K562 (cell line): Measurements from ENCODE around the gene ADORA1. TPM values are rescaled to one million over a fixed set of nuclear protein-coding genes. Genes with fewer than 3 reads are reported as not detected.
A peak's percentile ranks its signal among the peaks of the same experiment; 100 is the strongest.

ENCODE experiments used
- ATAC-seq: fragments of 200-7000 bp; cut with Tn5 transposase; 3 replicates; pipeline ENCODE4 v1.9.1; 2020; ENCODE audit warnings: moderate library complexity
- BruUV-seq: library from RNA; stranded (reverse); fragments of 400-500 nt; replicated peaks from 2 replicates; lab custom pipeline; 2021; lab: Mats Ljungman, UMichigan
- CTCF ChIA-PET: fragments of 300-600 bp; formaldehyde crosslinking; extraction: SDS; loops from one replicate; lab custom pipeline; 2021; ENCODE audit warnings: low intra/inter-chr PET ratio; lab: Yijun Ruan, JAX
- POLR2A ChIA-PET: fragments of 300-600, 350-650 bp; sonication (Branson Sonifier 250); formaldehyde crosslinking; extraction: SDS; loops from one replicate; lab custom pipeline; 2021; ENCODE audit warnings: antibody characterized with exemption, inconsistent platforms; lab: Yijun Ruan, JAX
- DNase-seq, 4 experiments: peaks; one replicate each; pipeline versions ENCODE4 v3.0.0 to v3.0.0-alpha.2; 2011 to 2018; ENCODE audit warnings: low spot score in 3 of 4, mixed read lengths in 3 of 4; ENCODE audit errors: extremely low read depth in 1 of 4
- FAIRE-seq: peaks from 2 replicates; lab custom pipeline; 2011; peaks lifted over from hg19 to GRCh38; lab: Jason Lieb, UNC
- H2AFZ ChIP-seq: 2 replicates; pipeline ENCODE4 v1.6.0; 2011; ENCODE audit warnings: low read depth, low read length, control low read depth, inconsistent platforms
- H3K27ac ChIP-seq: fragments of 200-600 bp; 3 replicates; pipeline ENCODE4 v1.8.0; 2011; ENCODE audit warnings: low read depth, mild to moderate bottlenecking, control low read depth, inconsistent platforms, low read length, moderate library complexity, mixed read lengths; ENCODE audit errors: extremely low read depth
- H3K27me3 ChIP-seq, 2 experiments: fragments of 300-600 bp in 1 of 2; 2 replicates in 1 of 2; 3 replicates in 1 of 2; pipeline versions ENCODE4 v1.6.0 to v1.8.0; 2011; ENCODE audit warnings: inconsistent platforms in 2 of 2, low read length in 2 of 2, mild to moderate bottlenecking in 1 of 2, mixed read lengths in 1 of 2, moderate library complexity in 1 of 2; ENCODE audit not compliant: control insufficient read depth in 2 of 2, insufficient read depth in 2 of 2
- H3K36me3 ChIP-seq: fragments of 300-600 bp; 3 replicates; pipeline ENCODE4 v1.8.0; 2011; ENCODE audit warnings: mild to moderate bottlenecking, low read length, inconsistent platforms; ENCODE audit not compliant: control insufficient read depth, insufficient read depth
- H3K4me1 ChIP-seq, 2 experiments: fragments of 200-600 bp in 1 of 2; replicated peaks in 1 of 2; 2 replicates in 1 of 2; 3 replicates in 1 of 2; pipeline versions ENCODE4 v1.5.1 to v1.8.0; 2011; ENCODE audit warnings: inconsistent platforms in 2 of 2, low read length in 2 of 2, mild to moderate bottlenecking in 1 of 2, mixed read lengths in 1 of 2, moderate library complexity in 1 of 2; ENCODE audit not compliant: control insufficient read depth in 2 of 2, insufficient read depth in 2 of 2
- H3K4me2 ChIP-seq: 2 replicates; pipeline ENCODE4 v1.6.1; 2011; ENCODE audit warnings: low read length, control low read depth, inconsistent platforms, mixed read lengths; ENCODE audit not compliant: insufficient read depth
- H3K4me3 ChIP-seq: fragments of 200-600 bp; sonication (generic), shearing (Covaris generic); 2 replicates; pipeline ENCODE4 v1.5.1; 2016; ENCODE audit warnings: control low read depth, inconsistent platforms
- H3K79me2 ChIP-seq: fragments of 200-600 bp; 3 replicates; pipeline ENCODE4 v1.8.0; 2011; ENCODE audit warnings: low read length, inconsistent platforms; ENCODE audit not compliant: control insufficient read depth, insufficient read depth
- H3K9ac ChIP-seq, 2 experiments: 2 replicates each; pipeline versions ENCODE4 v1.6.0 to v1.6.1; 2011; ENCODE audit warnings: low read depth in 2 of 2, low read length in 2 of 2, control low read depth in 1 of 2, inconsistent platforms in 1 of 2, mild to moderate bottlenecking in 1 of 2, mixed read lengths in 1 of 2; ENCODE audit not compliant: insufficient read depth in 1 of 2
- H3K9me1 ChIP-seq: one replicate; pipeline ENCODE4 v1.6.0; 2011; ENCODE audit warnings: inconsistent platforms, mild to moderate bottlenecking, low read length, moderate library complexity; ENCODE audit not compliant: control insufficient read depth, insufficient read depth
- H3K9me3 ChIP-seq: replicated peaks from 2 replicates; pipeline ENCODE4 v1.5.1; 2011; ENCODE audit warnings: low read depth, low read length, inconsistent platforms; ENCODE audit not compliant: control insufficient read depth, insufficient read depth
- H4K20me1 ChIP-seq: replicated peaks from 2 replicates; pipeline ENCODE4 v1.6.1; 2011; ENCODE audit warnings: low read length, inconsistent platforms, mixed read lengths; ENCODE audit not compliant: control insufficient read depth, insufficient read depth
- BCOR ChIP-seq: fragments of 450-650 bp; IDR thresholded peaks from 2 replicates; pipeline ENCODE4 v1.6.1; 2016
- CBX3 ChIP-seq, 2 experiments: IDR thresholded peaks; 1 replicate in 1 of 2; 2 replicates in 1 of 2; pipeline ENCODE4 v1.6.1; 2012; ENCODE audit warnings: inconsistent platforms in 2 of 2, low read length in 2 of 2, borderline replicate concordance in 1 of 2, control low read depth in 1 of 2
- CEBPG ChIP-seq, 3 experiments: fragments of 200-800 bp in 1 of 3; sonication (Bioruptor generic) in 1 of 3; sonication (generic) in 1 of 3; formaldehyde crosslinking in 1 of 3; IDR thresholded peaks in 2 of 3; conservative IDR thresholded peaks in 1 of 3; 2 replicates each; pipeline versions ENCODE4 v1.6.1 to v1.8.0; 2016 to 2022; ENCODE audit warnings: missing compliant biosample characterization in 2 of 3, missing genetic modification characterization in 2 of 3, mild to moderate bottlenecking in 1 of 3, missing genetic modification reagents in 1 of 3
- DACH1 ChIP-seq: fragments of 450-650 bp; IDR thresholded peaks from 2 replicates; pipeline ENCODE4 v1.6.1; 2018; ENCODE audit not compliant: partially characterized antibody
- FOXK2 ChIP-seq, 2 experiments: fragments of 450-650 bp; IDR thresholded peaks in 1 of 2; conservative IDR thresholded peaks in 1 of 2; 2 replicates each; pipeline ENCODE4 v1.6.1; 2016; ENCODE audit warnings: low read depth in 2 of 2, mild to moderate bottlenecking in 1 of 2
- HDAC8 ChIP-seq: fragments of 450-650 bp; IDR thresholded peaks from 2 replicates; pipeline ENCODE4 v1.6.1; 2016; ENCODE audit warnings: mild to moderate bottlenecking, missing genetic modification characterization, moderate library complexity, missing compliant biosample characterization
- KDM5B ChIP-seq: fragments of 200-600 bp; sonication (generic); IDR thresholded peaks from 2 replicates; pipeline ENCODE4 v1.6.1; 2012; ENCODE audit warnings: low read depth, mild to moderate bottlenecking, moderate library complexity, low read length, control low read depth, inconsistent platforms; ENCODE audit not compliant: insufficient replicate concordance
- KLF10 ChIP-seq: fragments of 250-450 bp; sonication (Bioruptor Pico); IDR thresholded peaks from 2 replicates; pipeline ENCODE4 v1.6.1; 2021; ENCODE audit warnings: matching md5 sums
- NCOA6 ChIP-seq: fragments of 450-650 bp; IDR thresholded peaks from 2 replicates; pipeline ENCODE4 v1.6.1; 2017; ENCODE audit warnings: mild to moderate bottlenecking
- PCBP1 ChIP-seq: fragments of 200-400 bp; formaldehyde crosslinking; IDR thresholded peaks from 2 replicates; pipeline ENCODE4 v1.6.1; 2018; ENCODE audit warnings: mild to moderate bottlenecking, low read depth, low read length; ENCODE audit not compliant: poor library complexity, severe bottlenecking
- POLR2H ChIP-seq: IDR thresholded peaks from 2 replicates; pipeline ENCODE4 v1.6.1; 2016; ENCODE audit warnings: missing genetic modification characterization, low read depth, mild to moderate bottlenecking, control low read depth, missing compliant biosample characterization, moderate library complexity
- SETDB1 ChIP-seq: IDR thresholded peaks from one replicate; pipeline ENCODE4 v1.6.1; 2012; ENCODE audit warnings: low read length, control low read depth, inconsistent platforms
- TRIM24 ChIP-seq, 2 experiments: fragments of 450-650 bp; IDR thresholded peaks; 2 replicates each; pipeline ENCODE4 v1.6.1; 2016
- TRIM28 ChIP-seq: fragments of 450-650 bp; IDR thresholded peaks from 2 replicates; pipeline ENCODE4 v1.6.1; 2017
- ZNF224 ChIP-seq: sonication (generic); formaldehyde crosslinking; IDR thresholded peaks from 2 replicates; pipeline ENCODE4 v1.8.0; 2022; ENCODE audit warnings: mild to moderate bottlenecking, missing genetic modification reagents
- ZNF583 ChIP-seq: fragments of 250-450 bp; sonication (Bioruptor Pico); IDR thresholded peaks from 2 replicates; pipeline ENCODE4 v1.4.0; 2020
- ZNF785 ChIP-seq: fragments of 250-450 bp; sonication (Bioruptor Pico); IDR thresholded peaks from 2 replicates; pipeline ENCODE4 v1.4.0; 2020; ENCODE audit warnings: mild to moderate bottlenecking
- WGBS: fragments of 100-300 bp; shearing (Covaris generic); methylation state at CpG from one replicate; pipeline ENCODE4 v1.1.6; 2016; ENCODE audit warnings: low coverage, mixed read lengths; ENCODE audit not compliant: insufficient coverage; ENCODE audit errors: missing lambda C conversion rate; 5-methylcytosine and 5-hydroxymethylcytosine counted together
- in situ Hi-C: fragments of 300-500 bp; cut with MboI; formaldehyde crosslinking; loops from 4 replicates; pipeline ENCODE4 v1.15.0; 2018; ENCODE audit warnings: inconsistent platforms, mixed read lengths
- intact Hi-C: fragments of 100-400 bp; cut with micrococcal nuclease; formaldehyde crosslinking; loops from 2 replicates; pipeline ENCODE4 v1.14.2; 2022
- polyA plus RNA-seq, 8 experiments: library from polyadenylated mRNA; depleted of rRNA in 4 of 8; stranded (reverse) in 5 of 8; unstranded in 3 of 8; fragments of >200 nt; fragmentation: Nextera tagmentation in 2 of 8; fragmentation: Illumina TruSeq in 1 of 8; extraction: Ambion mirVana in 2 of 8; extraction: Trizol in 1 of 8; gene quantifications; 2 replicates each; pipeline versions ENCODE4 v1.2.1 to v1.2.3, GENCODE V29; 2011 to 2014; ENCODE audit warnings: inconsistent platforms in 1 of 8, missing spikeins in 1 of 8
- total RNA-seq, 7 experiments: library from RNA; depleted of rRNA in 6 of 7; stranded (reverse); fragments of >200 nt in 6 of 7; fragmentation: Illumina TruSeq in 2 of 7; extraction: Trizol in 2 of 7; gene quantifications; 2 replicates each; pipeline versions ENCODE4 v1.2.1 to v1.2.3, GENCODE V29; 2011 to 2021; ENCODE audit warnings: low replicate concordance in 1 of 7
- TF ChIP-seq, protein P1 (sequence below): fragments of 250-450 bp; sonication (Bioruptor Pico); IDR thresholded peaks from 2 replicates; pipeline ENCODE4 v1.5.0; 2021
- TF ChIP-seq, protein P2 (sequence below): fragments of 450-650 bp; conservative IDR thresholded peaks from 2 replicates; pipeline ENCODE4 v1.6.1; 2016; ENCODE audit warnings: missing genetic modification characterization, low read depth, mild to moderate bottlenecking, missing compliant biosample characterization, moderate library complexity
- TF ChIP-seq, protein P3 (sequence below): fragments of 150-350 bp; conservative IDR thresholded peaks from 2 replicates; pipeline ENCODE4 v1.6.1; 2014; ENCODE audit warnings: low read length

Gene ADORA1
- total and polyA plus RNA-seq, 9 of the 15 experiments (the other 6 are each of a cell fraction or from before 2014, with no cell fraction given) = not detected

DNA sequence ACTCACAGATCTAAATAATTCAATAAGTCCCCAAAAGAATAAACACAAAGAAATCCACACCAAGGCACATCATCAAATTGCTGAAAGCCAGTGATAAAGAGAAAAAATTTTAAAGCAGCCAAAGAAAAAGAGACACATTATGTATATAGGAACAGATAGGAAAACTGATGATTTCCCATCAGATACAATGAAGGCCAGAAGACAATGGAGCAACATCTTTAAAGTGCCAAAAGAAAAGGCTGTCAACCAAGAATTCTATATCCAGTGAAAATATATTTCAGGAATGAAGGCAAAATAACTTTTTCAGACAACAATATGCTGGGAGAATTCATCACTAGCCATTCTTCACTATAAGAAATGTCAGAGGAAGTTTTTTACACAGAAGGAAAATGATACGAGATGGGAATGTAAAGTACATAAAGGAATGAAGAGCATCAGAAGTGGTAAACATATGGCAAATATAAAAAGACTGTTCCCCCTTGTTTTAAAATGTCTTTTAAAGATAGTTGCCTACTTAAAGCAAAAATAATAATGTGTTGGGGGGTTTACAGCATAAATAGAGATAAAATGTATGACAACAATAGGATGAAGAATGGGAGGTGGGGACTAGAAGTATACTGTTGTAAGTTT is 32.4 kb upstream of the ADORA1 start:
- Histone ChIP-seq H2AFZ (no peak overlapping the region), H3K79me2 (no peaks in the 10 kb centered on the region), H4K20me1 (no peaks in the 10 kb centered on the region), H3K9me1 (no peaks in the 10 kb centered on the region), H3K27me3 (peaks cover 6 to 16% of the 10 kb centered on the region in 2 experiments; a peak in 4 of 5 replicates), H3K27ac (no peak overlapping the region), H3K4me3 (no peak overlapping the region), H3K36me3 (no peaks in the 10 kb centered on the region), H3K9me3 (no peaks in the 10 kb centered on the region), H3K9ac (no peak overlapping the region), H3K4me1 (no peaks in the 10 kb centered on the region), H3K4me2 (no peak overlapping the region)
- ChIA-PET POLR2A (interaction anchor here (0.7 kb wide), 1 partner anchor 127 kb away, joined by 3 read pairs; no protein-coding TSS in a partner anchor), CTCF (no interaction called here)
- in situ Hi-C loops (no loop called here), intact Hi-C loops (no loop called here)
- DNase-seq (no peak), FAIRE-seq (no peak), ATAC-seq (no peak)
- WGBS = 0% methylated on average over 1 of the region's 1 CpG
- no TSS peak for BruUV-seq
- TF ChIP-seq KLF10 = no peak
- TF ChIP-seq SETDB1 = no peak
- no peak for TF ChIP-seq ZNF583 (CRISPR knock-in tag)
- TF ChIP-seq, protein P1, sequence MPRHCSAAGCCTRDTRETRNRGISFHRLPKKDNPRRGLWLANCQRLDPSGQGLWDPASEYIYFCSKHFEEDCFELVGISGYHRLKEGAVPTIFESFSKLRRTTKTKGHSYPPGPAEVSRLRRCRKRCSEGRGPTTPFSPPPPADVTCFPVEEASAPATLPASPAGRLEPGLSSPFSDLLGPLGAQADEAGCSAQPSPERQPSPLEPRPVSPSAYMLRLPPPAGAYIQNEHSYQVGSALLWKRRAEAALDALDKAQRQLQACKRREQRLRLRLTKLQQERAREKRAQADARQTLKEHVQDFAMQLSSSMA = no peak
- peak; percentile 96 for TF ChIP-seq TRIM28
- TF ChIP-seq ZNF224 (CRISPR knock-in tag) = no peak
- TF ChIP-seq, protein P2, sequence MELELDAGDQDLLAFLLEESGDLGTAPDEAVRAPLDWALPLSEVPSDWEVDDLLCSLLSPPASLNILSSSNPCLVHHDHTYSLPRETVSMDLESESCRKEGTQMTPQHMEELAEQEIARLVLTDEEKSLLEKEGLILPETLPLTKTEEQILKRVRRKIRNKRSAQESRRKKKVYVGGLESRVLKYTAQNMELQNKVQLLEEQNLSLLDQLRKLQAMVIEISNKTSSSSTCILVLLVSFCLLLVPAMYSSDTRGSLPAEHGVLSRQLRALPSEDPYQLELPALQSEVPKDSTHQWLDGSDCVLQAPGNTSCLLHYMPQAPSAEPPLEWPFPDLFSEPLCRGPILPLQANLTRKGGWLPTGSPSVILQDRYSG (tag) = no peak
- no peak for TF ChIP-seq PCBP1
- TF ChIP-seq CBX3 (IDR thresholded peaks at IDR 0.05; ENCODE audit: borderline replicate concordance in 1 of 2, low read length in 2 of 2) = peak in 1 of 2 experiments; percentile 99; a peak in 2 of 3 replicates
- TF ChIP-seq FOXK2 (conservative IDR thresholded peaks at IDR 0.05 in 1 of 2, IDR thresholded peaks at IDR 0.05 in 1 of 2; ENCODE audit: low read depth in 2 of 2) = no peak
- no peak for TF ChIP-seq POLR2H (tag)
- TF ChIP-seq NCOA6 = no peak
- no peak for TF ChIP-seq CEBPG (CRISPR knock-in tag; IDR thresholded peaks at IDR 0.05)
- no peak for TF ChIP-seq CEBPG (tag; conservative IDR thresholded peaks at IDR 0.05 in 1 of 2, IDR thresholded peaks at IDR 0.05 in 1 of 2)
- no peak for TF ChIP-seq DACH1
- no peak for TF ChIP-seq HDAC8 (tag)
- TF ChIP-seq KDM5B = no peak
- no peak for TF ChIP-seq ZNF785
- TF ChIP-seq BCOR = no peak
- peak in 1 of 2 experiments; percentile 47; a peak in 2 of 4 replicates for TF ChIP-seq TRIM24 (IDR thresholded peaks at IDR 0.05)
- TF ChIP-seq, protein P3, sequence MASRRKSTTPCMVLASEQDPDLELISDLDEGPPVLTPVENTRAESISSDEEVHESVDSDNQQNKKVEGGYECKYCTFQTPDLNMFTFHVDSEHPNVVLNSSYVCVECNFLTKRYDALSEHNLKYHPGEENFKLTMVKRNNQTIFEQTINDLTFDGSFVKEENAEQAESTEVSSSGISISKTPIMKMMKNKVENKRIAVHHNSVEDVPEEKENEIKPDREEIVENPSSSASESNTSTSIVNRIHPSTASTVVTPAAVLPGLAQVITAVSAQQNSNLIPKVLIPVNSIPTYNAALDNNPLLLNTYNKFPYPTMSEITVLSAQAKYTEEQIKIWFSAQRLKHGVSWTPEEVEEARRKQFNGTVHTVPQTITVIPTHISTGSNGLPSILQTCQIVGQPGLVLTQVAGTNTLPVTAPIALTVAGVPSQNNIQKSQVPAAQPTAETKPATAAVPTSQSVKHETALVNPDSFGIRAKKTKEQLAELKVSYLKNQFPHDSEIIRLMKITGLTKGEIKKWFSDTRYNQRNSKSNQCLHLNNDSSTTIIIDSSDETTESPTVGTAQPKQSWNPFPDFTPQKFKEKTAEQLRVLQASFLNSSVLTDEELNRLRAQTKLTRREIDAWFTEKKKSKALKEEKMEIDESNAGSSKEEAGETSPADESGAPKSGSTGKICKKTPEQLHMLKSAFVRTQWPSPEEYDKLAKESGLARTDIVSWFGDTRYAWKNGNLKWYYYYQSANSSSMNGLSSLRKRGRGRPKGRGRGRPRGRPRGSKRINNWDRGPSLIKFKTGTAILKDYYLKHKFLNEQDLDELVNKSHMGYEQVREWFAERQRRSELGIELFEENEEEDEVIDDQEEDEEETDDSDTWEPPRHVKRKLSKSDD = no peak
